Measurements from ENCODE around the gene FAM78B.

The FAM78B gene

GRCh38 chr1:166026555-166026954 is 140.2 kb downstream of the FAM78B start:
- DNase-seq (ENCODE audit: low read depth): no peak
- H3K4me3 ChIP-seq (ENCODE audit: low read depth, low read length): no peak overlapping the region
- TF ChIP-seq, protein P1, sequence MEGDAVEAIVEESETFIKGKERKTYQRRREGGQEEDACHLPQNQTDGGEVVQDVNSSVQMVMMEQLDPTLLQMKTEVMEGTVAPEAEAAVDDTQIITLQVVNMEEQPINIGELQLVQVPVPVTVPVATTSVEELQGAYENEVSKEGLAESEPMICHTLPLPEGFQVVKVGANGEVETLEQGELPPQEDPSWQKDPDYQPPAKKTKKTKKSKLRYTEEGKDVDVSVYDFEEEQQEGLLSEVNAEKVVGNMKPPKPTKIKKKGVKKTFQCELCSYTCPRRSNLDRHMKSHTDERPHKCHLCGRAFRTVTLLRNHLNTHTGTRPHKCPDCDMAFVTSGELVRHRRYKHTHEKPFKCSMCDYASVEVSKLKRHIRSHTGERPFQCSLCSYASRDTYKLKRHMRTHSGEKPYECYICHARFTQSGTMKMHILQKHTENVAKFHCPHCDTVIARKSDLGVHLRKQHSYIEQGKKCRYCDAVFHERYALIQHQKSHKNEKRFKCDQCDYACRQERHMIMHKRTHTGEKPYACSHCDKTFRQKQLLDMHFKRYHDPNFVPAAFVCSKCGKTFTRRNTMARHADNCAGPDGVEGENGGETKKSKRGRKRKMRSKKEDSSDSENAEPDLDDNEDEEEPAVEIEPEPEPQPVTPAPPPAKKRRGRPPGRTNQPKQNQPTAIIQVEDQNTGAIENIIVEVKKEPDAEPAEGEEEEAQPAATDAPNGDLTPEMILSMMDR (IDR thresholded peaks at IDR 0.05; ENCODE audit: low read depth, low read length, missing control alignments): no peak

- DNase-seq (ENCODE audit: low read depth): no peak
- TF ChIP-seq, protein P1 (IDR thresholded peaks at IDR 0.05; ENCODE audit: low read depth, low read length, missing control alignments): no peak
- H3K4me3 ChIP-seq (ENCODE audit: low read depth, low read length): no peak overlapping the region
Observed at GRCh38 chr1:166026143-166026542, 140.7 kb downstream of the FAM78B start.

GRCh38 chr1:166020210-166020609 is 146.6 kb downstream of the FAM78B start:
- H3K4me3 ChIP-seq (ENCODE audit: low read depth, low read length): no peak overlapping the region
- DNase-seq (ENCODE audit: low read depth): no peak
- TF ChIP-seq, protein P1 (IDR thresholded peaks at IDR 0.05; ENCODE audit: low read depth, low read length, missing control alignments): no peak

Data from GM12864 (cell line).